HepG2 (cell line): Measurements from ENCODE around the gene ST6GALNAC2. TPM values are rescaled to one million over a fixed set of nuclear protein-coding genes. Genes with fewer than 3 reads are reported as not detected.

Experiments used
- ATF7 ChIP-seq, 2 experiments: fragments of 450-650 bp in 1 of 2; sonication (generic) in 1 of 2; formaldehyde crosslinking in 1 of 2; IDR thresholded peaks; 2 replicates each; pipeline versions ENCODE4 v1.4.0 to v1.6.1; 2016 to 2020; ENCODE audit warnings: antibody characterized with exemption in 1 of 2, mild to moderate bottlenecking in 1 of 2, missing genetic modification reagents in 1 of 2
- CEBPB ChIP-seq: IDR thresholded peaks from 2 replicates; pipeline ENCODE4 v1.6.1; 2011; ENCODE audit warnings: low read depth, low read length, improper control_type of control experiment, borderline replicate concordance
- HNRNPK ChIP-seq: fragments of 200-400 bp; formaldehyde crosslinking; IDR thresholded peaks from 2 replicates; pipeline ENCODE4 v1.6.1; 2018; ENCODE audit warnings: low read length, low read depth, moderate library complexity, mild to moderate bottlenecking; ENCODE audit not compliant: poor library complexity, severe bottlenecking
- MIER3 ChIP-seq: IDR thresholded peaks from 2 replicates; pipeline ENCODE4 v1.6.1; 2016; ENCODE audit warnings: missing compliant biosample characterization, borderline replicate concordance
- PHF21A ChIP-seq: sonication (generic); formaldehyde crosslinking; IDR thresholded peaks from 2 replicates; pipeline ENCODE4 v1.5.0; 2020; ENCODE audit warnings: mild to moderate bottlenecking, missing genetic modification reagents
- RFXAP ChIP-seq: sonication (generic); formaldehyde crosslinking; IDR thresholded peaks from 2 replicates; pipeline ENCODE4 v1.4.0; 2020; ENCODE audit warnings: missing genetic modification reagents, borderline replicate concordance
- SAP130 ChIP-seq: IDR thresholded peaks from 2 replicates; pipeline ENCODE4 v1.6.1; 2016; ENCODE audit warnings: low read depth
- SMYD3 ChIP-seq: sonication (generic); formaldehyde crosslinking; IDR thresholded peaks from 2 replicates; pipeline ENCODE4 v1.8.1; 2023; ENCODE audit warnings: mild to moderate bottlenecking, missing genetic modification reagents
- TBX2 ChIP-seq: sonication (generic); formaldehyde crosslinking; IDR thresholded peaks from 2 replicates; pipeline ENCODE4 v1.5.0; 2020; ENCODE audit warnings: missing genetic modification reagents, mild to moderate bottlenecking, borderline replicate concordance
- ZBTB38 ChIP-seq: sonication (generic); formaldehyde crosslinking; IDR thresholded peaks from 2 replicates; pipeline ENCODE4 v1.5.1; 2020; ENCODE audit warnings: mild to moderate bottlenecking, missing genetic modification reagents
- ZNF333 ChIP-seq: sonication (generic); formaldehyde crosslinking; IDR thresholded peaks from 2 replicates; pipeline ENCODE4 v1.4.0; 2020; ENCODE audit warnings: mild to moderate bottlenecking, missing genetic modification reagents, borderline replicate concordance
- ZNF549 ChIP-seq: sonication (generic); formaldehyde crosslinking; IDR thresholded peaks from 2 replicates; pipeline ENCODE4 v1.5.0; 2020; ENCODE audit warnings: missing genetic modification reagents
- ZSCAN20 ChIP-seq: sonication (generic); formaldehyde crosslinking; IDR thresholded peaks from 2 replicates; pipeline ENCODE4 v1.4.0; 2020; ENCODE audit warnings: missing genetic modification reagents, mild to moderate bottlenecking, borderline replicate concordance
- ZSCAN25 ChIP-seq: sonication (generic); formaldehyde crosslinking; IDR thresholded peaks from 2 replicates; pipeline ENCODE4 v1.8.0; 2022; ENCODE audit warnings: mild to moderate bottlenecking, missing genetic modification reagents
- polyA plus RNA-seq, 8 experiments: library from polyadenylated mRNA; depleted of rRNA in 3 of 8; stranded (reverse) in 7 of 8; unstranded in 1 of 8; fragments of >200 nt; fragmentation: Illumina TruSeq in 4 of 8; extraction: Trizol in 4 of 8; gene quantifications; 2 replicates each; pipeline versions ENCODE4 v1.2.1 to v1.2.3, GENCODE V29; 2011 to 2016; ENCODE audit warnings: low read depth in 4 of 8, missing spikeins in 1 of 8, mixed read lengths in 1 of 8; ENCODE audit not compliant: insufficient read depth in 1 of 8
- total RNA-seq, 5 experiments: library from RNA; depleted of rRNA; stranded (reverse); fragments of >200 nt; fragmentation: Illumina TruSeq; extraction: Trizol; gene quantifications; 2 replicates each; pipeline ENCODE4 v1.2.3, GENCODE V29; 2016; ENCODE audit warnings: low read depth in 1 of 5
- TF ChIP-seq, protein P1 (sequence below): sonication (generic); formaldehyde crosslinking; IDR thresholded peaks from 2 replicates; pipeline ENCODE4 v1.4.0; 2020; ENCODE audit warnings: missing genetic modification reagents
- TF ChIP-seq, protein P2 (sequence below): sonication (generic); formaldehyde crosslinking; IDR thresholded peaks from 2 replicates; pipeline ENCODE4 v1.4.0; 2020; ENCODE audit warnings: missing genetic modification reagents
- TF ChIP-seq, protein P3 (sequence below): sonication (generic); formaldehyde crosslinking; IDR thresholded peaks from 2 replicates; pipeline ENCODE4 v1.5.0; 2020; ENCODE audit warnings: missing genetic modification reagents
- TF ChIP-seq, protein P4 (sequence below): sonication (generic); formaldehyde crosslinking; IDR thresholded peaks from 2 replicates; pipeline ENCODE4 v1.8.1; 2023; ENCODE audit warnings: mild to moderate bottlenecking, missing genetic modification reagents, borderline replicate concordance
- TF ChIP-seq, protein P5 (sequence below): sonication (generic); formaldehyde crosslinking; IDR thresholded peaks from 2 replicates; pipeline ENCODE4 v1.4.0; 2020; ENCODE audit warnings: missing genetic modification reagents, low read depth, mild to moderate bottlenecking, borderline replicate concordance

Gene ST6GALNAC2
- total and polyA plus RNA-seq, 2 of the 13 experiments (the other 11 are each of a cell fraction or from before 2014, with no cell fraction given), result 0.12 to 0.49 TPM

DNA sequence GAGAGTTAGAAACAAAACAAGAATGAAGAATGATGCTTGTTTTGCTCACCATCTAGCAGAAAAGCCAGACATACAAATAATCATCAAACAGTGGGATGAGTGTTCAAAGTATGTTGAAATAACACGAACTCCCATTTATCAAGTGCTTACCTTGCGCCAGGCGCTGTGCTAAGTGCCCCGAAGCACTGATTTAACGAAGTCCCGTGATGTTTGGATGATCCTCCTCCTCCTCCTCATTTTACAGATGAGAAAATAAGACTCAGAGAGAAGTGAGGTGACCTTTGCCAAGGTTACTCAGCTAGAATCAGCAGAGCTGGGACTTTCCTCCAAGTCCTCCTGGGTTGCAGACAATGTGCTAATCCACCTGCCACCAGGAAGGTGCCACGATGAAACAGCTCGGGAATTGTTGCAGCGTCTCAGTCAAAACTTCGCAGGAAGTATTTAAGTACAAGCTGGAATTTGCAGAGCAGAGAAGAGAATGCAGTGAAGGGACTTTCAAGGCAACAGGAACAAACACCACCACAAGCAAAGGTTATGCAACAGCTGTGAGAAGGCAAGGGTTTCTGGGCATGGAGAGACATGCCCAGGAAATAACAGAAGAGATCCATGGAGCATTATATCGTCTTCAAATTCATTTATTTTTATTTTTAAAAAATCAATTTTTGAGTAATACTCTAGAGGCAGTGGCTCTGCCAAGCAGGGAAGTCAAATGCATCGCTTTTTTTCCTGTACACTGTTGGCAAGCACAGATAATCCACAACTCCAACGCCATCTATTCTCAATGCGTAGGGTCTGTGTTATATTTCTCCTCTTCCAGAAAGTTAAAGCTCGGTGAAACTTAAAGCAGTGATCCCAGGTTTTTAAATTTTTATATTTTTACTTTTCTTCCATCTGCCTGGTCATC, 34.7 kb downstream of the ST6GALNAC2 start (continued):
- TF ChIP-seq, protein P1, sequence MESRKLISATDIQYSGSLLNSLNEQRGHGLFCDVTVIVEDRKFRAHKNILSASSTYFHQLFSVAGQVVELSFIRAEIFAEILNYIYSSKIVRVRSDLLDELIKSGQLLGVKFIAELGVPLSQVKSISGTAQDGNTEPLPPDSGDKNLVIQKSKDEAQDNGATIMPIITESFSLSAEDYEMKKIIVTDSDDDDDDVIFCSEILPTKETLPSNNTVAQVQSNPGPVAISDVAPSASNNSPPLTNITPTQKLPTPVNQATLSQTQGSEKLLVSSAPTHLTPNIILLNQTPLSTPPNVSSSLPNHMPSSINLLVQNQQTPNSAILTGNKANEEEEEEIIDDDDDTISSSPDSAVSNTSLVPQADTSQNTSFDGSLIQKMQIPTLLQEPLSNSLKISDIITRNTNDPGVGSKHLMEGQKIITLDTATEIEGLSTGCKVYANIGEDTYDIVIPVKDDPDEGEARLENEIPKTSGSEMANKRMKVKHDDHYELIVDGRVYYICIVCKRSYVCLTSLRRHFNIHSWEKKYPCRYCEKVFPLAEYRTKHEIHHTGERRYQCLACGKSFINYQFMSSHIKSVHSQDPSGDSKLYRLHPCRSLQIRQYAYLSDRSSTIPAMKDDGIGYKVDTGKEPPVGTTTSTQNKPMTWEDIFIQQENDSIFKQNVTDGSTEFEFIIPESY (CRISPR knock-in tag), result peak; percentile 47
- TF ChIP-seq ATF7 (IDR thresholded peaks at IDR 0.05) (no peak), ATF7 (CRISPR knock-in tag; IDR thresholded peaks at IDR 0.05) (peak; percentile 47; the same call in 1 of the 2 replicates), CEBPB (peak; percentile 93), ZNF549 (CRISPR knock-in tag) (no peak), ZSCAN20 (peak; percentile 87), TBX2 (CRISPR knock-in tag) (peak; percentile 84), PHF21A (CRISPR knock-in tag) (peak; percentile 75), SAP130 (peak; percentile 93), RFXAP (CRISPR knock-in tag) (0 out of 2 replicates have a peak, but pooled peaks have one; percentile 41), SMYD3 (CRISPR knock-in tag) (peak; percentile 58; the same call in 1 of the 2 replicates), MIER3 (CRISPR knock-in tag) (peak; percentile 80; the same call in 1 of the 2 replicates), HNRNPK (no peak), ZBTB38 (CRISPR knock-in tag) (peak; percentile 74; the same call in 1 of the 2 replicates), ZSCAN25 (0 out of 2 replicates have a peak, but pooled peaks have one; percentile 31), ZNF333 (CRISPR knock-in tag) (0 out of 2 replicates have a peak, but pooled peaks have one; percentile 57)
- TF ChIP-seq, protein P2, sequence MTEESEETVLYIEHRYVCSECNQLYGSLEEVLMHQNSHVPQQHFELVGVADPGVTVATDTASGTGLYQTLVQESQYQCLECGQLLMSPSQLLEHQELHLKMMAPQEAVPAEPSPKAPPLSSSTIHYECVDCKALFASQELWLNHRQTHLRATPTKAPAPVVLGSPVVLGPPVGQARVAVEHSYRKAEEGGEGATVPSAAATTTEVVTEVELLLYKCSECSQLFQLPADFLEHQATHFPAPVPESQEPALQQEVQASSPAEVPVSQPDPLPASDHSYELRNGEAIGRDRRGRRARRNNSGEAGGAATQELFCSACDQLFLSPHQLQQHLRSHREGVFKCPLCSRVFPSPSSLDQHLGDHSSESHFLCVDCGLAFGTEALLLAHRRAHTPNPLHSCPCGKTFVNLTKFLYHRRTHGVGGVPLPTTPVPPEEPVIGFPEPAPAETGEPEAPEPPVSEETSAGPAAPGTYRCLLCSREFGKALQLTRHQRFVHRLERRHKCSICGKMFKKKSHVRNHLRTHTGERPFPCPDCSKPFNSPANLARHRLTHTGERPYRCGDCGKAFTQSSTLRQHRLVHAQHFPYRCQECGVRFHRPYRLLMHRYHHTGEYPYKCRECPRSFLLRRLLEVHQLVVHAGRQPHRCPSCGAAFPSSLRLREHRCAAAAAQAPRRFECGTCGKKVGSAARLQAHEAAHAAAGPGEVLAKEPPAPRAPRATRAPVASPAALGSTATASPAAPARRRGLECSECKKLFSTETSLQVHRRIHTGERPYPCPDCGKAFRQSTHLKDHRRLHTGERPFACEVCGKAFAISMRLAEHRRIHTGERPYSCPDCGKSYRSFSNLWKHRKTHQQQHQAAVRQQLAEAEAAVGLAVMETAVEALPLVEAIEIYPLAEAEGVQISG (CRISPR knock-in tag), result peak; percentile 57; the same call in 1 of the 2 replicates
- TF ChIP-seq, protein P3, sequence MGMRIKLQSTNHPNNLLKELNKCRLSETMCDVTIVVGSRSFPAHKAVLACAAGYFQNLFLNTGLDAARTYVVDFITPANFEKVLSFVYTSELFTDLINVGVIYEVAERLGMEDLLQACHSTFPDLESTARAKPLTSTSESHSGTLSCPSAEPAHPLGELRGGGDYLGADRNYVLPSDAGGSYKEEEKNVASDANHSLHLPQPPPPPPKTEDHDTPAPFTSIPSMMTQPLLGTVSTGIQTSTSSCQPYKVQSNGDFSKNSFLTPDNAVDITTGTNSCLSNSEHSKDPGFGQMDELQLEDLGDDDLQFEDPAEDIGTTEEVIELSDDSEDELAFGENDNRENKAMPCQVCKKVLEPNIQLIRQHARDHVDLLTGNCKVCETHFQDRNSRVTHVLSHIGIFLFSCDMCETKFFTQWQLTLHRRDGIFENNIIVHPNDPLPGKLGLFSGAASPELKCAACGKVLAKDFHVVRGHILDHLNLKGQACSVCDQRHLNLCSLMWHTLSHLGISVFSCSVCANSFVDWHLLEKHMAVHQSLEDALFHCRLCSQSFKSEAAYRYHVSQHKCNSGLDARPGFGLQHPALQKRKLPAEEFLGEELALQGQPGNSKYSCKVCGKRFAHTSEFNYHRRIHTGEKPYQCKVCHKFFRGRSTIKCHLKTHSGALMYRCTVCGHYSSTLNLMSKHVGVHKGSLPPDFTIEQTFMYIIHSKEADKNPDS (CRISPR knock-in tag), result peak; percentile 48; the same call in 1 of the 2 replicates
- TF ChIP-seq, protein P4, sequence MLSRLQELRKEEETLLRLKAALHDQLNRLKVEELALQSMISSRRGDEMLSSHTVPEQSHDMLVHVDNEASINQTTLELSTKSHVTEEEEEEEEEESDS (CRISPR knock-in tag), result 0 out of 2 replicates have a peak, but pooled peaks have one; percentile 70
- TF ChIP-seq, protein P5, sequence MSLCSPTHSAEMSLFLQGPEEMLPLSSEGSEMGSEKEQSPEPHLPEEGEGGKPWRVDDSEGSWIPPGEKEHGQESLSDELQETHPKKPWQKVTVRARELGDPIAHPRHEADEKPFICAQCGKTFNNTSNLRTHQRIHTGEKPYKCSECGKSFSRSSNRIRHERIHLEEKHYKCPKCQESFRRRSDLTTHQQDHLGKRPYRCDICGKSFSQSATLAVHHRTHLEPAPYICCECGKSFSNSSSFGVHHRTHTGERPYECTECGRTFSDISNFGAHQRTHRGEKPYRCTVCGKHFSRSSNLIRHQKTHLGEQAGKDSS (CRISPR knock-in tag), result peak; percentile 63; the same call in 1 of the 2 replicates
